Right lobe of liver (tissue), 4 donors: ENCODE data around the gene COX11.
A peak's percentile ranks its signal among the peaks of the same experiment; 100 is the strongest.

ENCODE experiments used
- POLR2A ChIP-seq: fragments of 450-650 bp; IDR thresholded peaks from one replicate; pipeline ENCODE4 v1.6.1; 2017; ENCODE audit warnings: antibody characterized with exemption, mild to moderate bottlenecking
- TF ChIP-seq, protein P1 (sequence below), 4 donors: fragments of 200-600 bp in 3 of 4; fragments of 450-650 bp in 1 of 4; IDR thresholded peaks; one replicate each; pipeline versions ENCODE4 v1.5.1 to v1.8.0; 2016 to 2022; ENCODE audit warnings: antibody characterized with exemption in 4 of 4, mild to moderate bottlenecking in 2 of 4
- donor health status: DM: no; HTN: no; CAD: no.
- donor health status: DM: no; HTN: no; CAD: no.
- donor health status: DM: no; HTN: yes; CAD: no.

DNA sequence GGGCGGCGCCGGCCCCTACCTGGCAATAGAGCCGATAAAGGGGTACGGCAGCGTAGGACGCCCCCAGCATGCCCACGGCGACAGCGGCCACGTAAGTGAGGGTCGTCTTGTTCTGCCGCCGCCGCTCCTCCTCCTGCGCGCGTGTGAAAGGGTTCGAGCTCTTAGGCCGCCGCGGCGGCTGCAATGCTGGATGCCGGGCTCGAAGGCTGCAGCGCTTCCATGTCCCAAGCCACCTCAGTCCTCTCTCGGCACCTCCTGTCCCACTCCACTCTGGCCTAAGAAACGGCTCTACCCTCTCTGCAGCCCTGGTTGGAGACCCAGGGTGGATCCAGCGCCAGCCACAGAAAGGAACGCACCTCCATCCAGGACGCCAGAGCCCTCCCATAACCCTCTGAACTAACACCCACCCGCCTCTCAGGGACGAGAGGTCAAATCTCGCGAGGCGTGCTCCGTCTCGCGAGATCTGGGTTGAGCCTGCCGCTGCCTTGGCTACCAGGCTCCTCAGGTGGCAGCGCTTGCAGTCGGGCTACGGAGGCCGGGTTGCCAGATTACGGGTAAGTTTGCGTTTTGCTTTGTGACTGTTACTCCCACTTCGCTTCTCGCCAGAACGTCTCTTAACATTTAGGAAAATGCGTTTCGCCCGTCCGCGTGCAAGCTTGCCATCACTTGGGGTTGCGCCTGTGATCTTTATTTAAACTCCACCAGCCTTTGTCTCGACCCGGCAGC lies at the start of gene COX11, which contains the start of gene STXBP4:
- TF ChIP-seq, protein P1, sequence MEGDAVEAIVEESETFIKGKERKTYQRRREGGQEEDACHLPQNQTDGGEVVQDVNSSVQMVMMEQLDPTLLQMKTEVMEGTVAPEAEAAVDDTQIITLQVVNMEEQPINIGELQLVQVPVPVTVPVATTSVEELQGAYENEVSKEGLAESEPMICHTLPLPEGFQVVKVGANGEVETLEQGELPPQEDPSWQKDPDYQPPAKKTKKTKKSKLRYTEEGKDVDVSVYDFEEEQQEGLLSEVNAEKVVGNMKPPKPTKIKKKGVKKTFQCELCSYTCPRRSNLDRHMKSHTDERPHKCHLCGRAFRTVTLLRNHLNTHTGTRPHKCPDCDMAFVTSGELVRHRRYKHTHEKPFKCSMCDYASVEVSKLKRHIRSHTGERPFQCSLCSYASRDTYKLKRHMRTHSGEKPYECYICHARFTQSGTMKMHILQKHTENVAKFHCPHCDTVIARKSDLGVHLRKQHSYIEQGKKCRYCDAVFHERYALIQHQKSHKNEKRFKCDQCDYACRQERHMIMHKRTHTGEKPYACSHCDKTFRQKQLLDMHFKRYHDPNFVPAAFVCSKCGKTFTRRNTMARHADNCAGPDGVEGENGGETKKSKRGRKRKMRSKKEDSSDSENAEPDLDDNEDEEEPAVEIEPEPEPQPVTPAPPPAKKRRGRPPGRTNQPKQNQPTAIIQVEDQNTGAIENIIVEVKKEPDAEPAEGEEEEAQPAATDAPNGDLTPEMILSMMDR (IDR thresholded peaks at IDR 0.05), result peak in 3 of 4 donors; percentile 24 to 45 (median 38)
- TF ChIP-seq POLR2A, result peak; percentile 73
